Activated CD8-positive, alpha-beta memory T cell treated with anti-CD3 and anti-CD28 coated beads, Interleukin-2, amount 50 U/mL, for 4 hours (primary cell): ENCODE results near the gene IL1RAPL1.

Experiments used
- DNase-seq: peaks from one replicate; pipeline ENCODE4 v3.0.0-alpha.2; 2020

IL1RAPL1 gene

DNA sequence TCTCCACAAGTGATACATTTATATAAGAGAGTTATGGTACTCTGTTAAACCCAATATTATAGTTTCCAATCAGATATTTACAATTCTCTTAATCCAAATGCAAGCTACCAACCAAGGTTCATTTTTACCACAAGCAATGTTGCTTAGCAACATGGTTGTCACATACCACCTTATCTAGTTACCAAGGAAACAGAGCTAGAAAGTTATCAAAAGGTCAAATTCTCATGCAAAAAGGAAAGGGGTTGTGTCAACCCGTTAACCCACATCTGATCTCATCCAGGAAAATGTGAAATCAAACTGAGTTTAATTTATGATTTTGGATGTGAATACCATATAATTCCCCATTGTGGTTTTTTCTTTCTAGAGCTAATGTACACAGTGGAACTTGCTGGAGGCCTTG lies 1354.0 kb downstream of the IL1RAPL1 start:
- no peak for DNase-seq

DNA sequence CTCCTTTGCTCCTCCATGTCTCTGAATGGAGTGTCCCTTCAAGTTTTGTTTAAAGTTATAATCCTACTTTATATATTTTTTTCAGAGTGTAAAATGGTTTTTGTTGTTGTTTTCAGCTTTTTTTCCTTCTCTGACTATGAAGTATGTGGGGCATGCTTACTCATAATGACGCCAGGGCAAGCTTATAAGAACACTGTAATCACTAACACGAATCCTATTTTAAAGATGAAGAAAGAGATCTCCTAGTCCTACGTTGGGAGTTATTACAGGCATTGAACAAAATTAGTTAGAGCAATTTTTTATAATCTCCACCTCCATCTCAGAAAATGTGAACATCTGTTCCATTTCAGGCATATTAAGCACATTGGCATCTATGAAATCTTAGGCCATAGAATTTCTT lies 1360.0 kb downstream of the IL1RAPL1 start:
- no peak for DNase-seq

GRCh38 chrX:29948653-29949052 lies 1361.4 kb downstream of the IL1RAPL1 start:
- no peak for DNase-seq

DNA sequence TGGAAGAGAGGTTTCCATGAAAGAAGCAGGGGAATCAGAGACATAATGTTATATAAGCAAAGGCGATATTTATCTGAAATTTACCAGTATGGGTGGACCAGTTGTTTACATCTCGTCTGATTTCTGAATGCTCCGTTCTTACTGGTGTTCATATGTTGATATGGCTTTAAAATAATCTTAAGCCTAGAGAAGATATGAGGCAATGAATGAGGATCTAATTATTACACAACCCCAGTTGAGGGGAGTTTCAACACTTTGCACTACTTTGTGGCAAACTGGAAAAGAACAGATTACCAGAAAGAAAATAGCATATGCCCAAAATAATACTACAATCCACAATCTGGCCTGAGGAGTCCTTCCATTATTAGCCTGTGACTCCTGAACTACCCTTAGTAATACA lies 1364.8 kb downstream of the IL1RAPL1 start:
- DNase-seq: no peak

GRCh38 chrX:29962061-29962460 lies 1374.8 kb downstream of the IL1RAPL1 start:
- DNase-seq: no peak

GRCh38 chrX:29965634-29966033 lies 1378.4 kb downstream of the IL1RAPL1 start:
- DNase-seq: no peak

GRCh38 chrX:29992083-29992482 lies 1404.8 kb downstream of the IL1RAPL1 start:
- DNase-seq: no peak

DNA sequence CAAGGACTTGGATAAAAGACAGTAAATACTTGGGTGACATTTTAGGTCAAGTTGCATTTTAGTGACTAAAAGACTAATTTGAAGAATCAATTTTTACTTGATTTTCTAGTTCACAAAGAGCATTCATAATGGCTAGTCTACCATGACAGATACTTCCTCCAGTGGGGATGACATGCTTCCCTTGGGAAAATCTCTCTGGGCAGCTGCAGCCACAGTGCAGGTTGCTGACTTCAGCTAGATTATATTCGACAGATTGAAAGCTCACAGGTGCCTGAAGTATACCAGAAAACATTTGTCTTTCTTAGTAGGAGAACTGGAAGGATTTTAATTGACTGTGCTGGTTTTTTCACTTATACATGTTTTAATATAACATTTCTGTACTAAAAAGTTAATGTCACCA lies 1418.6 kb downstream of the IL1RAPL1 start:
- no peak for DNase-seq
